ENCODE measurements around the gene TPCN1. TPM values are rescaled to one million over a fixed set of nuclear protein-coding genes. Genes with fewer than 3 reads are reported as not detected.
"Not testable (repeated sequence)": the region's sequence is repeated elsewhere in the genome, so short reads cannot be mapped to it uniquely, and the experiment has no call there.

The TPCN1 gene
- total RNA-seq, 1 experiment from 2014 or later = 91.1 TPM

DNA sequence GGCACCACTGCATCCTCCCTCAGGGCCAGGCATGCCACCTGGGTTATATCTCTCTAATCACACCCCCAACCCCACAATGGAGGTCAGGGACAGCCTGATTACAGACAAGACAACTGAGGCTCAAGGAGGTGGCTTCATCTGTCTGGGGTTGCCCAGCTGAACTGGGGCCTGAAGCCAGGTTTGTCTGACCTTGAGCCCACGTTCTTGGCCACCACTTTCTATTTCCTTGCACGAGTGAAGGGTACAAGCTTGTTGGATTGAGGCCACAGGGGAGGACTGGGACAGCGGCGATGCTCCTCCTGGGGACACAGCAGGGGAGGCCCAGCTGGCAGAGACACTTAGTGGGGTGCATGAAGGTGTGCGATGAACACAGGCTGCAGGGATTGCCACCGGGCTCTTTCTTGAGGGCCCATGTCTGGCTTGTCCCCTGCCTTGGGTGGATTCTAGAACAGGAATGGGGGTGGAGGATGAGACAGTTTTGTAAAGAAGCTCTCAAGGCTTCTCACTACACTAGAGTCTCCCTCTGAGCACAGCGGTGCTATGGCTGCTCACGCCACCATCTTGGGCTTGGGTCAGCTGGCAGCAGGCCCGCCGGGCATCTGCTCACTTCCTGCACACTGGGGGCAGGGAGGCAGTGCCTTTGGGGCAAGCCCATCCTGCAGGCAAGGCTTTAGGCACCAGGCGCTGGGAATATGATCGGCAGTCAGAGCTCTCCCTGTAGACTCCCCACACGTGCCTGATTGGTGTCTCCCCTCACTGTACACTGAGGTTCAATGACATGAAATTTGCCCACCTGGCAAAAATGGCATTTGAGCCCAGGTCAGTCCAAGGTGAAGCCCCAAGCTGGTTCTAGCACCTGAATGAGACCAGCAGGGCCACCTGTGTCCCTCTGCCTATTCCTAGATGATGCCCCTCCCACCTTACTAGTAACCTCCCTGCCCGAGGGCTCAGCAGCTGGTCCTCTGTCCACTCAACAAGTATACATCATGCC is 19.8 kb upstream of the TPCN1 start:
- no peak for DNase-seq
- H3K9me3 Mint-ChIP-seq (ENCODE audit: low read depth, unreplicated experiment) = no peaks in the 10 kb centered on the region
- H3K4me1 Mint-ChIP-seq (ENCODE audit: low read depth, unreplicated experiment) = peaks cover 21% of the 10 kb centered on the region
- intact Hi-C loops (cut with micrococcal nuclease; ENCODE audit: unreplicated experiment) = no loop called here
- CTCF ChIA-PET = no interaction called here
- H3K27me3 Mint-ChIP-seq (ENCODE audit: unreplicated experiment) = no peaks in the 10 kb centered on the region
- BruUV-seq (replicated peaks) = no TSS peak
- TF ChIP-seq, protein P1, sequence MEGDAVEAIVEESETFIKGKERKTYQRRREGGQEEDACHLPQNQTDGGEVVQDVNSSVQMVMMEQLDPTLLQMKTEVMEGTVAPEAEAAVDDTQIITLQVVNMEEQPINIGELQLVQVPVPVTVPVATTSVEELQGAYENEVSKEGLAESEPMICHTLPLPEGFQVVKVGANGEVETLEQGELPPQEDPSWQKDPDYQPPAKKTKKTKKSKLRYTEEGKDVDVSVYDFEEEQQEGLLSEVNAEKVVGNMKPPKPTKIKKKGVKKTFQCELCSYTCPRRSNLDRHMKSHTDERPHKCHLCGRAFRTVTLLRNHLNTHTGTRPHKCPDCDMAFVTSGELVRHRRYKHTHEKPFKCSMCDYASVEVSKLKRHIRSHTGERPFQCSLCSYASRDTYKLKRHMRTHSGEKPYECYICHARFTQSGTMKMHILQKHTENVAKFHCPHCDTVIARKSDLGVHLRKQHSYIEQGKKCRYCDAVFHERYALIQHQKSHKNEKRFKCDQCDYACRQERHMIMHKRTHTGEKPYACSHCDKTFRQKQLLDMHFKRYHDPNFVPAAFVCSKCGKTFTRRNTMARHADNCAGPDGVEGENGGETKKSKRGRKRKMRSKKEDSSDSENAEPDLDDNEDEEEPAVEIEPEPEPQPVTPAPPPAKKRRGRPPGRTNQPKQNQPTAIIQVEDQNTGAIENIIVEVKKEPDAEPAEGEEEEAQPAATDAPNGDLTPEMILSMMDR (IDR thresholded peaks at IDR 0.05; ENCODE audit: unreplicated experiment) = no peak
- H3K4me3 Mint-ChIP-seq (ENCODE audit: low read depth, unreplicated experiment) = no peak overlapping the region
- H3K27ac Mint-ChIP-seq (ENCODE audit: unreplicated experiment) = no peak overlapping the region
- H3K36me3 Mint-ChIP-seq (ENCODE audit: insufficient read depth, unreplicated experiment) = no peaks in the 10 kb centered on the region

DNA sequence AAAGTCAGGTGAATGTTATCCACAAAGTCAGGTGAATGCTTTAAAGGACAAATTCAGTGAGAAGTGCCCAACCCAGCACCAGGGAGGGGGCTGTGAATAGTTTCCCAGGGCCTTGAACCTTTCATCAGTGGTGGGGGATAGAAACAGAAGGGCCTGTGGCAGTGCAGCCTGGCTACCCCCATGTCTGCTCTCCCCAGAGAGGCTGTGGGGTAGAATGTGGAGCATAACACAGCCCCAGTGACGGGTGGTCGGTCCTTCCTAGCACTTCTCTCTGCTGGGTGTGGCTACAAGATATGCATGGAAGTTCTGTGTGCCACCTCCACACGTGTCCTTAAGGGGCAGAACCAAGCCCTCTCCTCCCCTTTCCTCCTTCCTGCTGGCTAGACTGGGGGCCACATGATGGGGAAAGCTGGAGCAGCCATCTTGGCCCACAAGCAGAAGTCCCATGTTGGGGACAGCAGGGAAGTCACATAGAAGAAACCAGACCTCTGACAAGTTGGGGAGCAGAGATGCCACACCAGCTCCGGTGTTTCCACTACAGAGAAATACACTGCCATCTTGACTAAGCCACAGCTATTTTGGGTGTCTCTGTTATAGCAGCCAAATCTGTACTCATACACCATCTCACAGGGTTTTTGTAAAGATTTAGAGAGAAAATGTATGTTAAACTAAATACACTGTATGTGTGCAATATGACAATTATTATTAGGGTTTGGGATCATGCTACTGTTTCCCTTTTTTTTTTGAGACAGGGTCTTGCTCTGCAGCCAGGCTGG is 18.8 kb upstream of the TPCN1 start:
- Mint-ChIP-seq H3K4me3 (ENCODE audit: low read depth, unreplicated experiment) (no peak overlapping the region), H3K27ac (ENCODE audit: unreplicated experiment) (no peak overlapping the region), H3K36me3 (ENCODE audit: insufficient read depth, unreplicated experiment) (no peaks in the 10 kb centered on the region), H3K4me1 (ENCODE audit: low read depth, unreplicated experiment) (peaks cover 23% of the 10 kb centered on the region), H3K27me3 (ENCODE audit: unreplicated experiment) (no peaks in the 10 kb centered on the region), H3K9me3 (ENCODE audit: low read depth, unreplicated experiment) (no peaks in the 10 kb centered on the region)
- TF ChIP-seq, protein P1 (IDR thresholded peaks at IDR 0.05; ENCODE audit: unreplicated experiment) = no peak
- CTCF ChIA-PET = no interaction called here
- no peak for DNase-seq
- intact Hi-C loops (cut with micrococcal nuclease; ENCODE audit: unreplicated experiment) = no loop called here
- no TSS peak for BruUV-seq (replicated peaks)

DNA sequence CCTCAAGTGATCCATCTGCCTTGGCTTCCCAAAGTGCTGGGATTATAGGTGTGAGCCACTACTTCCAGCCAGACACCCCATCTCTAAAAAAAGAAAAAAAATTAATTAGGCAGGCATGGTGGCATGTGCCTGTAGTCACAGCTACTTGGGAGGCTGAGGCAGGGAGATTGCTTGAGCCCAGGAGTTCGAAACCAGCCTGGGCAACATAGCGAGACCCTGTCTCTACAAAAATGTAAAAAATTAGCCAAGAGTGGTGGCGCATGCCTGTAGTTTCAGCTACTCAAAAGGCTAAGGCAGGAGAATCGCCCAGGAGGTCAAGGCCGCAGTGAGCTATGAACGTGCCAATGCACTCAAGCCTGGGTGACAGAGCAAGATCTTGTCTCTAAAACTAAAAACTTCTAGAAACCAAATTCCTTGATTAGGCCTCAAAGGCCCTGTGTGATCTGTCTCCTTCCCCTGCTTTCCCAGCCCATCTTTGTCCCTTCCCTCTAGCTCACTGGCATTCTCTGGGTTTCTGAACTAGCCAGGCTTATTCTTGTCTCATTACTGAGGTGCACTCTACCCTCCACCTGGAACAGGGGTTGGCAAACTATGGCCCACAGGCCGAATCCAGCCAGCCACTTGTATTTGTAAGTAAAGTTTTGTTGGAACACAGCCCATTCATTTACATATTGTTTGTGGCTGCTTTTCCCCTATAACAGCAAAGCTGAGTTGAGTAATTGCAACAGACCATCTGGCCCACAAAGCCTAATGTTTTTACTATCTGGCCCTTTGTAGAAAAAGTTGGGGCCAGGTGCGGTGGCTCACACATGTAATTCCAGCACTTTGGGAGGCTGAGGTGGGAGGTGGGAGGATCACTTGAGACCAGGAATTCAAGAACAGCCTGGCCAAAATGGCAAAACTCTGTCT is 17.2 kb upstream of the TPCN1 start:
- no peaks in the 10 kb centered on the region for H3K9me3 Mint-ChIP-seq (ENCODE audit: low read depth, unreplicated experiment)
- H3K4me1 Mint-ChIP-seq (ENCODE audit: low read depth, unreplicated experiment) = peaks cover 23% of the 10 kb centered on the region
- no peak for DNase-seq
- TF ChIP-seq, protein P1 (IDR thresholded peaks at IDR 0.05; ENCODE audit: unreplicated experiment) = no peak
- intact Hi-C loops (cut with micrococcal nuclease; ENCODE audit: unreplicated experiment) = no loop called here
- no peaks in the 10 kb centered on the region for H3K27me3 Mint-ChIP-seq (ENCODE audit: unreplicated experiment)
- BruUV-seq (replicated peaks) = no TSS peak
- no peak overlapping the region for H3K4me3 Mint-ChIP-seq (ENCODE audit: low read depth, unreplicated experiment)
- CTCF ChIA-PET = interaction anchor here (0.6 to 1.7 kb wide), 2 partner anchors 19 to 108 kb away, joined by 3 to 7 read pairs; no protein-coding TSS in a partner anchor
- no peaks in the 10 kb centered on the region for H3K36me3 Mint-ChIP-seq (ENCODE audit: insufficient read depth, unreplicated experiment)
- peak overlapping the region; percentile 29 for H3K27ac Mint-ChIP-seq (ENCODE audit: unreplicated experiment)

DNA sequence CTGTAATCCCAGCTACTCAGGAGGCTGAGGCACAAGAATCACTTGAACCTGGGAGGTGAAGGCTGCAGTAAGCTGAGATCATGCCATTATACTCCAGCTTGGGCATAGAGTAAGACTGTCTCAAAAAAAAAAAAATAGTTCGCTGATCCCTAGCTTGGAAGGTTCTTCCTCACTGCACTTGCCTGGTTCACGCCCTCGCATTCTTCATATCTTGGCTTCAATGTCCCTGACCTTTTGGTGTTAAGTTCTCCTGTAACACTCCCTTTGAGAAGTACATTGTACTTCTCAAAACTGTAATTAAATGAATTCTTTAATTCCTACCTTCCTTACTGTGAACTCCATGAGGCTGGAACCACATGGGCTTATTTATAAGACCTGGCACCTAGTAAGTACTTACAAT is 16.5 kb upstream of the TPCN1 start:
- TF ChIP-seq, protein P1 (IDR thresholded peaks at IDR 0.05; ENCODE audit: unreplicated experiment) = no peak
- no peaks in the 10 kb centered on the region for H3K27me3 Mint-ChIP-seq (ENCODE audit: unreplicated experiment)
- H3K4me3 Mint-ChIP-seq (ENCODE audit: low read depth, unreplicated experiment) = no peak overlapping the region
- H3K27ac Mint-ChIP-seq (ENCODE audit: unreplicated experiment) = no peak overlapping the region
- no peaks in the 10 kb centered on the region for H3K9me3 Mint-ChIP-seq (ENCODE audit: low read depth, unreplicated experiment)
- BruUV-seq (replicated peaks) = no TSS peak
- intact Hi-C loops (cut with micrococcal nuclease; ENCODE audit: unreplicated experiment) = no loop called here
- H3K36me3 Mint-ChIP-seq (ENCODE audit: insufficient read depth, unreplicated experiment) = no peaks in the 10 kb centered on the region
- CTCF ChIA-PET = interaction anchor here (0.6 to 1.7 kb wide), 2 partner anchors 19 to 108 kb away, joined by 3 to 7 read pairs; no protein-coding TSS in a partner anchor
- H3K4me1 Mint-ChIP-seq (ENCODE audit: low read depth, unreplicated experiment) = peaks cover 23% of the 10 kb centered on the region
- no peak for DNase-seq

DNA sequence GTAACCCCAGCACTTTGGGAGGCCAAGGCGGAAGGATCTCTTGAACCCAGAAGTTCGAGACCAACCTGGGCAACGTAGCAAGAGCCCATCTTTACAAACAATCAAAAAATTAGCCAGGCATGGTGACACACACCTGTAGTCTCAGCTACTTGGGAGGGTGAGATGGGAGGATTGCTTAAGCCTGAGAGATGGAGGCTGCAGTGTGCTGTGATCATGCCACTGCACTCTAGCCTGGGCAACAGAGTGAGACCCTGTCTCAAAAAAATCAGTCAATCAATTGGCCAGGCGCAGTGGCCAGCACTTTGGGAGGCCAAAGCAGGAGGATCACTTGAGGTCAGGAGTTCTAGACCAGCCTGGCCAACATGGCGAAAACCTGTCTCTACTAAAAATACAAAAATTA is 14.5 kb upstream of the TPCN1 start:
- BruUV-seq (replicated peaks); H3K36me3 Mint-ChIP-seq (ENCODE audit: insufficient read depth, unreplicated experiment); H3K4me3 Mint-ChIP-seq (ENCODE audit: low read depth, unreplicated experiment); intact Hi-C loops (cut with micrococcal nuclease; ENCODE audit: unreplicated experiment); H3K9me3 Mint-ChIP-seq (ENCODE audit: low read depth, unreplicated experiment); DNase-seq; H3K27me3 Mint-ChIP-seq (ENCODE audit: unreplicated experiment); CTCF ChIA-PET: not testable (repeated sequence)
- H3K27ac Mint-ChIP-seq (ENCODE audit: unreplicated experiment) = peak overlapping the region; percentile 17
- peaks cover 23% of the 10 kb centered on the region for H3K4me1 Mint-ChIP-seq (ENCODE audit: low read depth, unreplicated experiment)
